NB4 (cell line): Measurements from ENCODE around the gene DCUN1D2.

Experiments used
- CTCF ChIP-seq: IDR thresholded peaks from one replicate; pipeline ENCODE4 v1.5.1; 2012; ENCODE audit warnings: low read depth, low read length
- POLR2A ChIP-seq: IDR thresholded peaks from 2 replicates; pipeline ENCODE4 v1.6.1; 2011; ENCODE audit warnings: mild to moderate bottlenecking; ENCODE audit not compliant: insufficient read length; ENCODE audit errors: extremely low read depth

GRCh38 chr13:113457510-113457909, 33.0 kb downstream of the DCUN1D2 start:
- no peak for TF ChIP-seq POLR2A
- no peak for TF ChIP-seq CTCF
